ENCODE results near the gene ADGRL1.

DNA sequence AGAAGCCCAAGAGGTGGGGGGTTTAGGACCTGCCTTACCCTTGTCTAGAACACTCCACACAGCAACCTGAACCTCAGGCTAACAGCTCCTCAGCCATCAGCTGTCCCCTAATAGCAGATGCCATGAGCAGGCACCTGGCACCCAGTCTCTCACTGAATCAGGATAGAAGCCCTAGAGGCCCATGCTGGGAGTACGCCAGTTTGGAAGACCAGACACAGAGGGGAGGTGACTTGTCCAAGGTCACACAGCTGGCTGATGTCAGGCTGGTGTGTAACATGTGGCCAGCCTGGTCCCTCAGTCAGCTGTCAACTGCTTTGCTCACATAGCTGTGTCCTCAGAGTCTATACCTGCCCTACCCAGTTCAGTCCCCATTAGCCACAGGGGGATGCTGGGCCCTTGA lies 102.7 kb downstream of the ADGRL1 start:
- TF ChIP-seq, protein P1, sequence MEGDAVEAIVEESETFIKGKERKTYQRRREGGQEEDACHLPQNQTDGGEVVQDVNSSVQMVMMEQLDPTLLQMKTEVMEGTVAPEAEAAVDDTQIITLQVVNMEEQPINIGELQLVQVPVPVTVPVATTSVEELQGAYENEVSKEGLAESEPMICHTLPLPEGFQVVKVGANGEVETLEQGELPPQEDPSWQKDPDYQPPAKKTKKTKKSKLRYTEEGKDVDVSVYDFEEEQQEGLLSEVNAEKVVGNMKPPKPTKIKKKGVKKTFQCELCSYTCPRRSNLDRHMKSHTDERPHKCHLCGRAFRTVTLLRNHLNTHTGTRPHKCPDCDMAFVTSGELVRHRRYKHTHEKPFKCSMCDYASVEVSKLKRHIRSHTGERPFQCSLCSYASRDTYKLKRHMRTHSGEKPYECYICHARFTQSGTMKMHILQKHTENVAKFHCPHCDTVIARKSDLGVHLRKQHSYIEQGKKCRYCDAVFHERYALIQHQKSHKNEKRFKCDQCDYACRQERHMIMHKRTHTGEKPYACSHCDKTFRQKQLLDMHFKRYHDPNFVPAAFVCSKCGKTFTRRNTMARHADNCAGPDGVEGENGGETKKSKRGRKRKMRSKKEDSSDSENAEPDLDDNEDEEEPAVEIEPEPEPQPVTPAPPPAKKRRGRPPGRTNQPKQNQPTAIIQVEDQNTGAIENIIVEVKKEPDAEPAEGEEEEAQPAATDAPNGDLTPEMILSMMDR (IDR thresholded peaks at IDR 0.05; ENCODE audit: insufficient read depth, low read length, poor library complexity, severe bottlenecking) = no peak
- TF ChIP-seq EZH2phosphoT487 (conservative IDR thresholded peaks at IDR 0.05; ENCODE audit: low read length) = no peak
